Measurements from ENCODE around the gene SNAP91. TPM values are rescaled to one million over a fixed set of nuclear protein-coding genes. Genes with fewer than 3 reads are reported as not detected.
"Not testable (repeated sequence)": the region's sequence is repeated elsewhere in the genome, so short reads cannot be mapped to it uniquely, and the experiment has no call there.

The SNAP91 gene
- not detected for total RNA-seq
- long read RNA-seq = 0 reads

- under 1% methylated on average over 16 of the region's 83 CpGs for WGBS (ENCODE audit: insufficient coverage, low coverage, low lambda C conversion rate, missing lambda C conversion rate)
- Histone ChIP-seq H3K27ac (no peak within 1 kb of the TSS), H3K36me3 (no peaks in the 10 kb centered on the region), H3K4me3 (peak within 1 kb of the TSS in 2 of 3 donors; percentile 4 to 42), H3K9me3 (no peaks in the 10 kb centered on the region), H3K27me3 (peaks cover 0 to 9% of the 10 kb centered on the region in 2 donors), H3K4me1 (peaks cover 0 to 13% (median 0%) of the 10 kb centered on the region in 4 donors)
- peak in 1 of 3 donors; percentile 17 for DNase-seq
- TF ChIP-seq POLR2A (IDR thresholded peaks at IDR 0.05) (no peak), CTCF (IDR thresholded peaks at IDR 0.05) (no peak)
- intact Hi-C loops (cut with DNase I) = no loop called here
- peak in 1 of 4 donors; percentile 24 for ATAC-seq
Observed at GRCh38 chr6:83708970-83709747, at the start of gene SNAP91. SNAP91 (minus strand) TSS chr6:83709101; CDS start chr6:83707927, 1,174 bp downstream.

- intact Hi-C loops (cut with DNase I) = no loop called here
Observed at GRCh38 chr6:83758533-83758932, 49.6 kb upstream of the SNAP91 start.

GRCh38 chr6:83757021-83757420 is 48.1 kb upstream of the SNAP91 start:
- H3K27me3 ChIP-seq = no peaks in the 10 kb centered on the region
- ATAC-seq = no peak
- H3K4me3 ChIP-seq = no peak overlapping the region
- TF ChIP-seq CTCF (IDR thresholded peaks at IDR 0.05) (no peak), POLR2A (IDR thresholded peaks at IDR 0.05) (no peak)
- no peaks in the 10 kb centered on the region for H3K4me1 ChIP-seq
- intact Hi-C loops (cut with DNase I) = no loop called here
- no peaks in the 10 kb centered on the region for H3K36me3 ChIP-seq
- no peak for DNase-seq
- H3K27ac ChIP-seq = no peak overlapping the region
- H3K9me3 ChIP-seq = no peaks in the 10 kb centered on the region

More at GRCh38 chr6:83758533-83758932, 49.6 kb upstream of the SNAP91 start:
- Histone ChIP-seq H3K27ac (no peak overlapping the region), H3K4me3 (no peak overlapping the region), H3K4me1 (no peaks in the 10 kb centered on the region), H3K36me3 (no peaks in the 10 kb centered on the region), H3K27me3 (no peaks in the 10 kb centered on the region), H3K9me3 (no peaks in the 10 kb centered on the region)
- no peak for TF ChIP-seq CTCF (IDR thresholded peaks at IDR 0.05)
- no peak for TF ChIP-seq POLR2A (IDR thresholded peaks at IDR 0.05)
- no peak for DNase-seq
- no peak for ATAC-seq

DNA sequence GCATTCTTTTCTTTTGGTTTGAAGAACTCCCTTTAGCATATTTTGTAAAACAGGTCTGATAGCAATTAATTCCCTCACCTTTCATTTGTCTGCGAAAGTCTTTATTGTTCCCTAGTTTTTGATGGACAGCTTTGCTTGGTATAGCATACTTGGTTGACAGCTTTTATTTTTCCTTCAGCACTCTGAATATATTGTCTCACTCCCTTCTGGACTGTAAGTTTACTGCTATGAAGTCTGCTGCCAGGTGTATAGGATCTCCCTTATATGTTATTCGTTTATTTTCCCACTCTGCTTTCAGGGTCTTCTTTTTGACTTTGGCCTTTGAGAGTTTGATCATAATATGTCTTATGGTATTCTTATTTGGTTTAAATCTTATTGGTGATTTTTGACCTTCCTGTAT is 47.7 kb upstream of the SNAP91 start:
- intact Hi-C loops (cut with DNase I) = no loop called here
- ATAC-seq = no peak

DNA sequence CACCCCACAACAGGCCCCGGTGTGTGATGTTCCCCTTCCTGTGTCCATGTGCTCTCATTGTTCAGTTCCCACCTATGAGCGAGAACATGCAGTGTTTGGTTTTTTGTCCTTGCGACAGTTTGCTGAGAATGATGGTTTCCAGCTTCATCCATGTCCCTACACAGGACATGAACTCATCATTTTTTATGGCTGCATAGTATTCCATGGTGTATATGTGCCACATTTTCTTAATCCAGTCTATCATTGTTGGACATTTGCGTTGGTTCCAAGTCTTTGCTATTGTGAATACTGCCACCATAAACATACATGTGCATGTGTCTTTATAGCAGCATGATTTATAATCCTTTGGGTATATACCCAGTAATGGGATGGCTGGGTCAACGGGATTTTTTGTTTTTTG is 43.5 kb upstream of the SNAP91 start:
- H3K27ac ChIP-seq; ATAC-seq; intact Hi-C loops (cut with DNase I); H3K27me3 ChIP-seq; H3K4me3 ChIP-seq; H3K4me1 ChIP-seq; DNase-seq; H3K9me3 ChIP-seq; H3K36me3 ChIP-seq: not testable (repeated sequence)
- 76% methylated on average over 4 of the region's 5 CpGs for WGBS (ENCODE audit: insufficient coverage, low coverage, low lambda C conversion rate, missing lambda C conversion rate)

More for the DNA sequence above, 47.7 kb upstream of the SNAP91 start:
- Histone ChIP-seq H3K27me3 (no peaks in the 10 kb centered on the region), H3K4me1 (no peaks in the 10 kb centered on the region), H3K4me3 (no peak overlapping the region), H3K36me3 (no peaks in the 10 kb centered on the region), H3K27ac (no peak overlapping the region), H3K9me3 (no peaks in the 10 kb centered on the region)
- 64% methylated on average over 2 of the region's 2 CpGs for WGBS (ENCODE audit: insufficient coverage, low coverage, low lambda C conversion rate, missing lambda C conversion rate)
- no peak for DNase-seq
- no peak for TF ChIP-seq CTCF (IDR thresholded peaks at IDR 0.05)

Data from right lobe of liver (tissue), 6 donors.